Pulmonary artery endothelial cell (primary cell): ENCODE measurements around the gene UPK1A. TPM values are rescaled to one million over a fixed set of nuclear protein-coding genes. Genes with fewer than 3 reads are reported as not detected.
"Not testable (repeated sequence)": the region's sequence is repeated elsewhere in the genome, so short reads cannot be mapped to it uniquely, and the experiment has no call there.

Source experiments
- DNase-seq: peaks from one replicate; pipeline ENCODE4 v3.0.0-alpha.2; 2011; ENCODE audit warnings: low read depth, low spot score
- total RNA-seq: library from RNA; depleted of rRNA; stranded (reverse); fragments of >200 nt; gene quantifications from 2 replicates; pipeline ENCODE4 v1.2.3, GENCODE V29; 2014

UPK1A gene
- total RNA-seq, 1 donor from 2014 or later: not detected

DNA sequence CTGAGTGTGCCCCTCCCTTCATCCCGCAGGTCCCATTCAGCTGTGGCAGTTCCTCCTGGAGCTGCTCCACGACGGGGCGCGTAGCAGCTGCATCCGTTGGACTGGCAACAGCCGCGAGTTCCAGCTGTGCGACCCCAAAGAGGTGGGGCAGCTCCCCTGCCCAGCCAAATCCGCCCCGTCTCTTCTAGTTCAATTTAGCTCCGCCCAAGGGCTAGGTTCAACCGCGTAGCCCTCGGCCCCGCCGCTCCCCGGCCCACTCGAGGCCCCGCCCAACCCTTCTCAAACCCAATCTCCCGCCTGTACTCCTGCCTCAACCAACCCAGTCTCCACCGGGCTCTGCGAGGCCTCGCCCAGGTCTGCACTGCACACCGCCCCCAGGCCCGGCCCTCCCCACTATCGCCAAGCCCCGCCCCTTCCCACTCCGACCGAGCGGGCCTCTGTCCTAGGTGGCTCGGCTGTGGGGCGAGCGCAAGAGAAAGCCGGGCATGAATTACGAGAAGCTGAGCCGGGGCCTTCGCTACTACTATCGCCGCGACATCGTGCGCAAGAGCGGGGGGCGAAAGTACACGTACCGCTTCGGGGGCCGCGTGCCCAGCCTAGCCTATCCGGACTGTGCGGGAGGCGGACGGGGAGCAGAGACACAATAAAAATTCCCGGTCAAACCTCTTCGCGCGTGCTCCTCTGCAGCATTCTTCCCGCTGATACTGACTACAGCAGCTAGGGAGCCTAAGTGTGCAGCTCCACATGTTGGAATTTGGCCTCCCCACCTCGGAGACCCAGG is 21.9 kb upstream of the UPK1A start:
- DNase-seq: peak; percentile 74

DNA sequence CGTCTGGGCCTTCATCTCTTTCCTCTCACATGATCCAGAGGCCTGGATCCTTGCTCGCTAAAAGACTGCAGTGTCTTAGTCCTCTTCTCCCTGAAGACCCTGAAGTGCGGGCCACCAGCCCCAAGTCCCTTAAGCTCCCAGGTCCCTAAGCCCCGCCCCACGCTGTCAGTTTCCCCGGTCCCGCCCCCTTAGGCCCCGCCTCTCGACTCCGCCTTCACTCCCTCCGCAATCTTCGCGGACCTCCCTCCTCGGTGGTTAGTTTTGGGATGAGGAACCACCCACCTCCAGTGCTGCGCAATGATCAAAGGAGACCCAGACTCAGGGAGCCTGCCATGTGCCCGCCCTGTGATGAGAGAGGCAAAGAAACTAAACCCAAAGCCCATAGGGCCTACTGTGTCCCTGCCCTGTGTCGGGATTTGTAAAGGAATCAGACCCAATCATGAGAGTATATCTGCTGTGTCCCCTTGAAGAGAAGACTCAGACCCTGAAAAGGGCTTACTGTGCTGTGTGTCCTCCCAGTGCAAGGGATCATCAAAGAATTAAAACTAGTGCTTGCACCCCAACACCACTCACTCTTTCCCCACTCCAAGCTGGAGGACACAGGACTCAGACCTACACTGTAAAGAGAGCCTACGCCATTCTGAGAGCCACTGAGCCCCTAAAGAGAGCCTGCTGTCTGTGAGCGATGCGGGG is 21.2 kb upstream of the UPK1A start:
- DNase-seq: no peak

- DNase-seq: no peak
Measured at GRCh38 chr19:35645680-35646511, 20.4 kb upstream of the UPK1A start.

DNA sequence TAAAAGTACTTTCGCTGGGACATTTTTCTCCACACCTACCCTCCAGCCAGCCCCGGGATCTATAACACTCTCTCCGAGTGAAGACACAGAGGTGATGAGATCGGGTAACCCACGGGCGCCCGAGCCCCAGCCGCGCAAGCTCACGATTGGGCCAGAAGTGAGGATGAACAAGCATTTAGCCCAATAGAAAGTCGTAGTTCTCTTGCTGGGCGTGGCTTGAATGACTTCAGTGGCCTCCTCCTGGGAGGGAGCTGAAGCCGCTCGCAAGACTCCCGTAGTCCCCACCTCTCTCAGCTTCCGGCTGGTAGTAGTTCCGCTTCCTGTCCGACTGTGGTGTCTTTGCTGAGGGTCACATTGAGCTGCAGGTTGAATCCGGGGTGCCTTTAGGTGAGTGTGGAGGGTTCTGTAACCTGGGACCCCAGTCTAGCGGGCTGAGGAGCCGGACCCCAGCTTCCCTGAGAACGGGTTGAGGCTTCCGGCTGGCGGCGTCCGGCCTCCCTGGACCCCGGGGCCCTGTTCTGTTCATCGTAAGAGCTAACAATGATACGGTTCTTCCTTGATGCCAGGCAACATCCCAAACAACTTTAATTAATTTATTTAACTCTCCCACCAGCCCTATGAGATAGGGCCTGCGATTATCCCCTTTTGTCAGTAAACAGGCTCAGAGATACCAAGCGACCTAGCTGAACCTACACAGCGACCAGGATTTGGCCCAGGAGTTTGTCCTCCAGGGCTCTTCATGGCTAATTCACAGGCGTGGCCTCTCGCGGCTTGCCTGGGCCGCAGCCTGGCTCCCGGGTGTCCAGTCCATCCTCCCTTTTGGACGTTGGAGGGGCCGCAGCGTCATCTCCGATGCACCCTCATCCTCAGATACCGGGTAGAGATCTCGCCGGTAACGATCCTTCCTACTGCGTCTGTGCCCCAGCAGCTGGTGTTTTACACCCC is 18.0 kb upstream of the UPK1A start, which contains the start of gene COX6B1:
Gene COX6B1 (plus strand): TSS at position 307 of the 945 bp plus-strand sequence. CDS start 2,921 bp downstream, outside the sequence.
- peak; percentile 88 for DNase-seq

DNA sequence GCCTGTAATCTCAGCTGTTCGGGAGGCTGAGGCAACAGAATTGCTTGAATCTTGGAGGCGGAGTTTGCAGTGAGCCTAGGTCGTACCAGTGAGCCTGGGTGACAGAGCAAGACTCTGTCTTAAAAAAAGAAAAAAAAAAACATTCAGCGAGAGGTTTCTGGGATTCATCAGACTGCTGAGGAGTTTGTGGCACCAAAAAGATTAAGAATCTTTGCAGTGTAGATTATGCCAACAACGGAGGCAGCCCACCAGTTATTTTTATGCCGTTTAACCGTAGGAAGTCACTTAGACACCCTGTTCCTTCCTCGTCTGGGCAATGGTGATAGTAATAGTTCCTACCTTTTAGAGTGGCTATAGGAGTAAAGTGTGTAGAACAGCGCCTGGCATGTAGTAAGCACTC is 15.7 kb upstream of the UPK1A start:
- no peak for DNase-seq

DNA sequence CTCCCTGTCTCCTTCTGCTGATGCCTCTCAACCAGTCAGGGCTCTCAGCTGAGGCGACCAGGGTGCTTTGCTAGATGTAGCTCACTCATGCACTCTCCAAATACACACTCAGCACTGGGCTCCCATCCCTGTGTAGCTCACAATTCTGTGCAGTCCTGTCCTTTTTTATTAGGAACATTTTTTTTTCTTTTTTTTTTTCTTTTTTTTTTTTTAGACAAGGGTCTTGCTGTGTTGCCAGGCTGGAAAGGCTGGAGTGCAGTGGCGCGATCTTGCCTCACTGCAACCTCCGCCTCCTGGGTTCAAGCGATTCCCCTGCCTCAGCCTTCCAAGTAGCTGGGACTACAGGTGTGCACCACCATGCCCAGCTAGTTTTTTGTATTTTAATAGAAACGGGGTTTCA is 11.5 kb upstream of the UPK1A start:
- DNase-seq: not testable (repeated sequence)

DNA sequence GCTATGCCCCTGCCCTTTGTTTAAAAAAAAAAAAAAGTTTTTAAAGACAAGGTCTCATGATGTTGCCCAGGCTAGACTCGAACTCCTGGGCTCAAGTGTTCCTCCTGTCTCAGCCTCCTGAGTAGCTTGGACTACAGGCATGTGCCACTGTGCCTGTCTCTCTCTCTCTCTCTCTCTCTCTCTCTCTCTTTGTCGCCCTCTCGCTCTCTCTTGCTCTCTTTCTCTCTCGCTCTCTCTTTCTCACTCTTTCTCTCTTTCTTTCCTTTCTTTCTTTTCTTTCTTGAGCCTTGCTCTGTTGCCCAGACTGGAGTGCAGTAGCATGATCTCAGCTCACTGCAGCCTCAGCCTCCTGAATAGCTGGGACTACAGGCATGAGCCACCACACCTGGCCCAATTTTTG is 10.7 kb upstream of the UPK1A start:
- DNase-seq: no peak

DNA sequence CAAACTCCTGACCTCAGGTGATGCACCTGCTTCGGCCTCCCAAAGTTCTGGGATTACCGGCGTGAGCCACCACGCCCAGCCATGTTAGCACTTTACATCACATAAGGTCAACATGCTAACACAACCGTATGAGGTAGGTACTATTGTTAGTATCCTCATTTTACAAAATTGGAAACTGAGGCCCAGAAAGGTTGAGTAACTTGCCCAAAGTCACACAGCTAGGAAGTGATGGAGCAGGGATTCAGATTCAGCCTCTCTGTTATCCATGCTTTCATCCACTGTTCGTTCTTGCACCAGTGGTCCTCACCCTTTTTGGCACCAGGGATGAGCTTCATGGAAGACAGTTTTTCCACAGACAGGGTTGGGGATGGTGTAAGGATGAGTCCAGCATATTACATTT is 9.6 kb upstream of the UPK1A start:
- no peak for DNase-seq

DNA sequence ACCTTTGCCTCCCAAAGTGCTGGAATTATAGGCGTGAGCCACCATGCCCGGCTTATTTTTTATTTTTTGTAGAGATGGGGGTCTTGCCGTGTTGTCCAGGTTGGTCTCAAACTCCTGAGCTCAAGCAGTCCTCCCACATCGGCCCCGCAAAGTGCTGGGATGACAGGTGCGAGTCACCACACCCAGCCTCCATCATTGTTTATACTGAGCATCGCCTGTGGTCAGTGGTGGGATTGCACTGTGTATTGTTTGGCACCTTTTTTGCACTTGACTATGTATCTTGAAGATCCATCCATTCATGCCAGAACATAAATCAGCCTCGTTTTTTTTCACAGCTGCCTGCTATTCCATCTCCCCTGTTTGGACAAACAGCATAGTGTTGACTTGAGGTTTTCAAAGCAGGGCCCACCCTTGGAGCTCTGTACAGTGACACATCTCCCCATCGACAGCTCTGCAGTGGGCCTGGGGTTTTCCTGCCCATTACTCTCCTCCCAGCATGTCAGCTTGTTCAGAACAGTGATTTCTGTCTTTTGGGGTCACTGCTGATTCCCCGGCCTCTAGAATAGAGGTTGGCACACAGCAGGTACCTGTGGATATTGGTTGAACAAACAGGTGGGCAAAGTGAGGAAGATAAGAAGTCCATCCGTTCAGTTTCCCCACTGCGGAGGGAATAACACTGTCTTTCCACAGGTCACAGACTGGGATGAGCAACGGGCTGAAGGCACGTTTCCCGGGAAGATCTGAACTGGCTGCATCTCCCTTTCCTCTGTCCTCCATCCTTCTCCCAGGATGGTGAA is 8.2 kb upstream of the UPK1A start:
- DNase-seq: no peak

DNA sequence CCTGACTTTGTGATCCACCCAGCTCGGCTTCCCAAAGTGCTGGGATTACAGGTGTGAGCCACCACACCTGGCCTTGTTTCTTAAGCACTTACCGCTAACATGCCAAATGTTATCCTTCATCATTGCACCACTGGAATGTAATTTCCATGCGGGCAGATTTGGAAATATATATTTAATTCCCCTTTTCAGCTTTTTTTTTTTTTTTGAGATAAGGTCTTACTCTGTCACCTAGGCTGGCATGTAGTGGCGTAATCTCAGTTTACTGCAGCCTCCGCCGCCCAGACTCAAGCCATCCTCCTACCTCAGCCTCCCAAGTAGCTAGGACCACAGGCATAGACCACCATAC is 4.3 kb upstream of the UPK1A start:
- no peak for DNase-seq

DNA sequence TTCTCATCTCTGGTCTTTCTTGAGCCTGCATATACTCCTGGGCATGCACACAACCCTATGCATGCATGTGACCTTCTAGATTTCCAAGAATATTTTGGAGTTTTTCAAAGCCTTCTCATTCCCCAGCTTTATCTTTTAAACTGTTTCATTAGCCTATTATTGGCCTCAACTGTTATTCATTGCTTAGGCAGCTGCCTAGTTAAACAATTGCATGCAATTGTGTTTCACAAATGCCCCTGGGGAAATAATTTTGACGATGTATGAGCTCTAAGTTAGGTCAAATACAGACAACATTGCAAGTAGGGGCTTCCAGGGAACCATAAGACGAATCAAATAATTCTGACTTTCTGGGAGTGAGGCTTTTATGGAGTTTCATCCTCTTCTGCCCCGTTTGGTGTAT is 2.3 kb upstream of the UPK1A start:
- DNase-seq: no peak

GRCh38 chr19:35665157-35665556 is 1.2 kb upstream of the UPK1A start:
- no peak for DNase-seq

GRCh38 chr19:35665604-35666003 is 713 bp upstream of the UPK1A start:
- DNase-seq: no peak

DNA sequence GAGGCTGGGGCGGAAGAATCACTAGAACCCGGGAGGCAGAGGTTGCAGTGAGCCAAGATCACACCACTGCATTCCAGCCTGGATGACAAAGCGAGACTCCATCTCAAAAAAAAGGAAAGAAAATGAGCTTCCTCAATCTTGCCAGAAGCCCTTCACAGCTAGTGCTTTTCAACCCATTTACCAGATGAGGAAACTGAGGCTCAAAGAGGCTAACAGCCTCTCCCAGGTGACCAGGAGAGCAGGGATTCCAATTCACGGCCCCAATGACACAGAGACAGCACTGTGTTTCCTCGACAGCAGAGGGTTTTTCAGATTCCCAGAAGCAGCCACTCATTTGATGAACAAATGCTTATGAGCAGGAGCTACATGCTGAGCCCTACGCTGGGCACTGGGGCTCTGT is 3.2 kb downstream of the UPK1A start:
- DNase-seq: no peak

DNA sequence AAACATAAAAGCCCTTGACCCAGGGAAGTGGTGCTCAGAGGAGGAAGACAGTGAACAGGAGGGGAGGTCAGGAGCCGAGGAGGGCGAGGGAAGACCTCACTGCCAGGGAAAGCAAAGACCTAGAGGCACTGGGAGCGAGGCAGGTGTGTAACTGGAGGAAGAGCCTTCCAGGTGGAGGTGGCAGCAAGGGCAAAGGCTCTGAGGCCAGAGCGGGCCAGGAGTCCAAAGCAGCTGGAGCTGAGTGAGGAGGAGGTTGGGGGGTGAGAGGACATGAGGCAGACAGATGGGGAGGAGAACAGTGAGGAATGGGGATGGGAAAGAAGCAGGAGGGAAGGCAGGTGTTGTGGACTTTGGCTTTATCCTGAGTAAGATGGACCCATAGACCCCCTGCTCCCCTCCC is 3.7 kb downstream of the UPK1A start:
- no peak for DNase-seq

DNA sequence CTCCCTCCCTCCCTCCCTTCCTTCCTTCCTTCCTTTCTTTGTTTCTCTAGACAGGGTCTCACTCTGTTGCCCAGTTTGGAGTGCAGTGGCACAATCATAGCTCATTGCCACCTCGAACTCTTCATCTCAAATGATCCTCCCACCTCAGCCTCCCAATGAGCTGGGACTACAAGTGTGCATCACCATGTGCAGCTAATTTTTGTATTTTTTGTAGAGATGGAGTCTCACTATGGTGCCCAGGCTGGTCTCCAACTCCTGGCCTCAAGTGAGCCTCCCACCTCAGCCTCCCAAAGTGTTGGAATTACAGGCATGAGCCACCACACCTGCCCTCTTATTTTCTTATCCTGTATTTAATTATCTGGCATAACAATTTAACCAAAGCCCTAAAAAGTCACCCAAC is 4.4 kb downstream of the UPK1A start:
- DNase-seq: no peak

- DNase-seq: no peak
Measured at GRCh38 chr19:35671818-35672217, 5.5 kb downstream of the UPK1A start.

- no peak for DNase-seq
Measured at GRCh38 chr19:35673121-35673804, 6.9 kb downstream of the UPK1A start.

GRCh38 chr19:35675589-35676140 is 9.3 kb downstream of the UPK1A start:
- DNase-seq: no peak
